ENCODE data around the gene RIPOR3.

- TF ChIP-seq, protein P1, sequence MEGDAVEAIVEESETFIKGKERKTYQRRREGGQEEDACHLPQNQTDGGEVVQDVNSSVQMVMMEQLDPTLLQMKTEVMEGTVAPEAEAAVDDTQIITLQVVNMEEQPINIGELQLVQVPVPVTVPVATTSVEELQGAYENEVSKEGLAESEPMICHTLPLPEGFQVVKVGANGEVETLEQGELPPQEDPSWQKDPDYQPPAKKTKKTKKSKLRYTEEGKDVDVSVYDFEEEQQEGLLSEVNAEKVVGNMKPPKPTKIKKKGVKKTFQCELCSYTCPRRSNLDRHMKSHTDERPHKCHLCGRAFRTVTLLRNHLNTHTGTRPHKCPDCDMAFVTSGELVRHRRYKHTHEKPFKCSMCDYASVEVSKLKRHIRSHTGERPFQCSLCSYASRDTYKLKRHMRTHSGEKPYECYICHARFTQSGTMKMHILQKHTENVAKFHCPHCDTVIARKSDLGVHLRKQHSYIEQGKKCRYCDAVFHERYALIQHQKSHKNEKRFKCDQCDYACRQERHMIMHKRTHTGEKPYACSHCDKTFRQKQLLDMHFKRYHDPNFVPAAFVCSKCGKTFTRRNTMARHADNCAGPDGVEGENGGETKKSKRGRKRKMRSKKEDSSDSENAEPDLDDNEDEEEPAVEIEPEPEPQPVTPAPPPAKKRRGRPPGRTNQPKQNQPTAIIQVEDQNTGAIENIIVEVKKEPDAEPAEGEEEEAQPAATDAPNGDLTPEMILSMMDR (IDR thresholded peaks at IDR 0.05) = no peak
- TF ChIP-seq POLR2A (IDR thresholded peaks at IDR 0.05) = no peak
Observed at GRCh38 chr20:50737352-50737751, 46.0 kb upstream of the RIPOR3 start.

All from lower leg skin (tissue), 3 donors.